VCaP (cell line): ENCODE results near the gene GRAMD1B.

ENCODE experiments used
- H3K27ac ChIP-seq: fragments of 450-650 bp; 2 replicates; pipeline ENCODE4 v1.5.1; 2017
- CTCF ChIP-seq: fragments of 450-650 bp; conservative IDR thresholded peaks from 2 replicates; pipeline ENCODE4 v1.5.1; 2017; ENCODE audit warnings: mild to moderate bottlenecking, moderate library complexity

GRAMD1B gene

GRCh38 chr11:123558536-123559315 lies 128.7 kb downstream of the GRAMD1B start:
- no peak for TF ChIP-seq CTCF
- no peak overlapping the region for H3K27ac ChIP-seq

- peak; percentile 43 for TF ChIP-seq CTCF
Observed at GRCh38 chr11:123559523-123559955, 129.5 kb downstream of the GRAMD1B start.

GRCh38 chr11:123560006-123560405 lies 129.9 kb downstream of the GRAMD1B start:
- TF ChIP-seq CTCF: no peak
- H3K27ac ChIP-seq: peak overlapping the region; percentile 84

More at GRCh38 chr11:123559523-123559955, 129.5 kb downstream of the GRAMD1B start:
- H3K27ac ChIP-seq: peak overlapping the region; percentile 84

- peak; percentile 30 for TF ChIP-seq CTCF
- H3K27ac ChIP-seq: peak overlapping the region; percentile 84
Observed at GRCh38 chr11:123561431-123561800, 131.3 kb downstream of the GRAMD1B start.

GRCh38 chr11:123562158-123562557 lies 132.1 kb downstream of the GRAMD1B start:
- no peak for TF ChIP-seq CTCF
- H3K27ac ChIP-seq: peak overlapping the region; percentile 84

GRCh38 chr11:123562829-123563228 lies 132.8 kb downstream of the GRAMD1B start:
- H3K27ac ChIP-seq: peak overlapping the region; percentile 84; the same call in 1 of the 2 replicates
- no peak for TF ChIP-seq CTCF

GRCh38 chr11:123564221-123564620 lies 134.2 kb downstream of the GRAMD1B start:
- TF ChIP-seq CTCF: no peak
- H3K27ac ChIP-seq: no peak overlapping the region
